Astrocyte (in vitro differentiated cells and primary cell): Measurements from ENCODE around the gene NAALADL2. TPM values are rescaled to one million over a fixed set of nuclear protein-coding genes. Genes with fewer than 3 reads are reported as not detected.
A peak's percentile ranks its signal among the peaks of the same experiment; 100 is the strongest.

Experiments used
- DNase-seq: peaks from one replicate; pipeline ENCODE4 v3.0.0-alpha.2; 2010; ENCODE audit warnings: low read depth
- FAIRE-seq: peaks from 2 replicates; lab custom pipeline; 2011; peaks lifted over from hg19 to GRCh38; lab: Jason Lieb, UNC
- H2AFZ ChIP-seq: 2 replicates; pipeline ENCODE4 v1.6.0; 2012; ENCODE audit warnings: low read depth, low read length, inconsistent platforms
- H3K27ac ChIP-seq: 2 replicates; pipeline ENCODE4 v1.5.1; 2011; ENCODE audit warnings: low read depth, low read length, inconsistent platforms
- H3K27me3 ChIP-seq: 2 replicates; pipeline ENCODE4 v1.6.0; 2011; ENCODE audit warnings: low read length, inconsistent platforms; ENCODE audit not compliant: insufficient read depth
- H3K36me3 ChIP-seq: 2 replicates; pipeline ENCODE4 v1.5.1; 2011; ENCODE audit warnings: low read length, inconsistent platforms; ENCODE audit not compliant: insufficient read depth
- H3K4me1 ChIP-seq: 2 replicates; pipeline ENCODE4 v1.5.1; 2011; ENCODE audit warnings: low read length, inconsistent platforms; ENCODE audit not compliant: insufficient read depth
- H3K4me2 ChIP-seq: 2 replicates; pipeline ENCODE4 v1.6.0; 2012; ENCODE audit warnings: low read length, inconsistent platforms
- H3K4me3 ChIP-seq: 2 replicates; pipeline ENCODE4 v1.5.1; 2011; ENCODE audit warnings: low read depth, mild to moderate bottlenecking, low read length, inconsistent platforms; ENCODE audit not compliant: insufficient read depth
- H3K79me2 ChIP-seq: 2 replicates; pipeline ENCODE4 v1.6.0; 2012; ENCODE audit warnings: mild to moderate bottlenecking, low read length, inconsistent platforms; ENCODE audit not compliant: insufficient read depth
- H3K9ac ChIP-seq: 2 replicates; pipeline ENCODE4 v1.6.0; 2012; ENCODE audit warnings: mild to moderate bottlenecking, low read length, inconsistent platforms
- H3K9me3 ChIP-seq: 2 replicates; pipeline ENCODE4 v1.5.1; 2012; ENCODE audit warnings: low read depth, mild to moderate bottlenecking, low read length, inconsistent platforms; ENCODE audit not compliant: insufficient read depth
- H4K20me1 ChIP-seq: 2 replicates; pipeline ENCODE4 v1.6.0; 2012; ENCODE audit warnings: low read length, inconsistent platforms; ENCODE audit not compliant: insufficient read depth
- H3K27ac Mint-ChIP-seq: one replicate; pipeline ENCODE4 v1.8.0; 2021; ENCODE audit warnings: mild to moderate bottlenecking, mixed read lengths; ENCODE audit not compliant: unreplicated experiment
- H3K27me3 Mint-ChIP-seq: one replicate; pipeline ENCODE4 v1.8.0; 2021; ENCODE audit warnings: low read depth, mixed read lengths; ENCODE audit not compliant: unreplicated experiment
- H3K36me3 Mint-ChIP-seq: one replicate; pipeline ENCODE4 v1.8.0; 2021; ENCODE audit warnings: low read depth, mixed read lengths; ENCODE audit not compliant: unreplicated experiment
- H3K4me1 Mint-ChIP-seq: one replicate; pipeline ENCODE4 v1.8.0; 2021; ENCODE audit warnings: low read depth, mixed read lengths; ENCODE audit not compliant: unreplicated experiment
- H3K4me3 Mint-ChIP-seq: one replicate; pipeline ENCODE4 v1.8.0; 2021; ENCODE audit warnings: mild to moderate bottlenecking, moderate library complexity, mixed read lengths; ENCODE audit not compliant: unreplicated experiment
- H3K9me3 Mint-ChIP-seq: one replicate; pipeline ENCODE4 v1.8.0; 2021; ENCODE audit warnings: mild to moderate bottlenecking, mixed read lengths; ENCODE audit not compliant: unreplicated experiment
- EZH2 ChIP-seq: IDR thresholded peaks from 2 replicates; pipeline ENCODE4 v1.6.1; 2012; ENCODE audit warnings: mild to moderate bottlenecking, low read length, inconsistent platforms; ENCODE audit not compliant: insufficient read depth
- total RNA-seq: library from RNA; stranded (reverse); gene quantifications from 2 replicates; pipeline ENCODE4 v1.2.1, GENCODE V29; 2021
- TF ChIP-seq, protein P1 (sequence below): IDR thresholded peaks from 2 replicates; pipeline ENCODE4 v1.5.1; 2011; ENCODE audit warnings: low read depth, mild to moderate bottlenecking, inconsistent platforms, low read length, moderate library complexity; ENCODE audit not compliant: insufficient read depth

NAALADL2 gene
- total RNA-seq, 1 donor from 2014 or later: 2.7 TPM

DNA sequence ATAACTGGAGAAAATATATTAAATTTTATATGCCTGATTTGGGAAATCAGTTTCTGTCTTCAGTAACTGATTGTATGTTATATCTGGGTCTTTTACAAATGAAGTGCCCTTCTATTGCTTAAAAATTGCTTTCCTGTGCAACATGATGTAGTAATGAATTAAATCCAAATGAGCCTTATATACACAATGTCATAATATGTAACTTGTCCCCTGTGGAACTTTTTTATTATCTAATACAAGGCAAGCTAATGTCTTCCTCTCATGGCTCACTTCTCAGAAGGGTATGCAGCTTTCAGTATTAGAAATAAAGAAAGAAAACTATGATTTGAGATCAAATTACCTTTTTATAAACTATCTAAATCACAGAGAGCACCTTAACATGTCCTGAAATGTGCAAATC lies 248.9 kb downstream of the NAALADL2 start:
- H3K9ac ChIP-seq: no peak overlapping the region
- H3K27ac Mint-ChIP-seq: no peak overlapping the region
- FAIRE-seq: no peak

GRCh38 chr3:175108613-175109151 lies 249.5 kb downstream of the NAALADL2 start:
- no peaks in the 10 kb centered on the region for H3K36me3 Mint-ChIP-seq
- Histone ChIP-seq H3K9me3 (no peaks in the 10 kb centered on the region), H3K4me1 (no peaks in the 10 kb centered on the region), H3K4me3 (no peak overlapping the region), H3K27ac (no peak overlapping the region), H3K27me3 (no peaks in the 10 kb centered on the region), H2AFZ (no peak overlapping the region), H3K36me3 (no peaks in the 10 kb centered on the region), H3K4me2 (no peak overlapping the region), H4K20me1 (no peaks in the 10 kb centered on the region), H3K9ac (no peak overlapping the region), H3K79me2 (no peaks in the 10 kb centered on the region)
- DNase-seq (no peak), FAIRE-seq (no peak)
- no peaks in the 10 kb centered on the region for H3K27me3 Mint-ChIP-seq
- no peaks in the 10 kb centered on the region for H3K9me3 Mint-ChIP-seq
- H3K4me3 Mint-ChIP-seq: no peak overlapping the region
- H3K4me1 Mint-ChIP-seq: no peaks in the 10 kb centered on the region
- no peak for TF ChIP-seq EZH2
- TF ChIP-seq, protein P1, sequence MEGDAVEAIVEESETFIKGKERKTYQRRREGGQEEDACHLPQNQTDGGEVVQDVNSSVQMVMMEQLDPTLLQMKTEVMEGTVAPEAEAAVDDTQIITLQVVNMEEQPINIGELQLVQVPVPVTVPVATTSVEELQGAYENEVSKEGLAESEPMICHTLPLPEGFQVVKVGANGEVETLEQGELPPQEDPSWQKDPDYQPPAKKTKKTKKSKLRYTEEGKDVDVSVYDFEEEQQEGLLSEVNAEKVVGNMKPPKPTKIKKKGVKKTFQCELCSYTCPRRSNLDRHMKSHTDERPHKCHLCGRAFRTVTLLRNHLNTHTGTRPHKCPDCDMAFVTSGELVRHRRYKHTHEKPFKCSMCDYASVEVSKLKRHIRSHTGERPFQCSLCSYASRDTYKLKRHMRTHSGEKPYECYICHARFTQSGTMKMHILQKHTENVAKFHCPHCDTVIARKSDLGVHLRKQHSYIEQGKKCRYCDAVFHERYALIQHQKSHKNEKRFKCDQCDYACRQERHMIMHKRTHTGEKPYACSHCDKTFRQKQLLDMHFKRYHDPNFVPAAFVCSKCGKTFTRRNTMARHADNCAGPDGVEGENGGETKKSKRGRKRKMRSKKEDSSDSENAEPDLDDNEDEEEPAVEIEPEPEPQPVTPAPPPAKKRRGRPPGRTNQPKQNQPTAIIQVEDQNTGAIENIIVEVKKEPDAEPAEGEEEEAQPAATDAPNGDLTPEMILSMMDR: no peak
- no peak overlapping the region for H3K27ac Mint-ChIP-seq

More for the DNA sequence above, 248.9 kb downstream of the NAALADL2 start:
- H3K9me3 ChIP-seq: no peaks in the 10 kb centered on the region
- Mint-ChIP-seq H3K4me1 (no peaks in the 10 kb centered on the region), H3K27me3 (no peaks in the 10 kb centered on the region), H3K9me3 (no peaks in the 10 kb centered on the region), H3K36me3 (no peaks in the 10 kb centered on the region), H3K4me3 (no peak overlapping the region)
- DNase-seq: no peak
- no peaks in the 10 kb centered on the region for H3K79me2 ChIP-seq
- no peaks in the 10 kb centered on the region for H3K27me3 ChIP-seq
- TF ChIP-seq, protein P1: no peak
- TF ChIP-seq EZH2: no peak
- no peak overlapping the region for H3K27ac ChIP-seq
- no peak overlapping the region for H2AFZ ChIP-seq
- no peaks in the 10 kb centered on the region for H4K20me1 ChIP-seq
- H3K36me3 ChIP-seq: no peaks in the 10 kb centered on the region
- H3K4me1 ChIP-seq: no peaks in the 10 kb centered on the region
- no peak overlapping the region for H3K4me3 ChIP-seq
- H3K4me2 ChIP-seq: no peak overlapping the region

GRCh38 chr3:175111036-175111435 lies 251.9 kb downstream of the NAALADL2 start:
- peak; percentile 28 for DNase-seq
- Histone ChIP-seq H3K4me1 (no peaks in the 10 kb centered on the region), H3K36me3 (no peaks in the 10 kb centered on the region), H3K4me3 (no peak overlapping the region), H3K79me2 (no peaks in the 10 kb centered on the region), H2AFZ (no peak overlapping the region), H3K27ac (no peak overlapping the region), H3K9me3 (no peaks in the 10 kb centered on the region), H3K9ac (no peak overlapping the region), H3K27me3 (no peaks in the 10 kb centered on the region), H4K20me1 (no peaks in the 10 kb centered on the region), H3K4me2 (no peak overlapping the region)
- no peak for FAIRE-seq
- Mint-ChIP-seq H3K27ac (no peak overlapping the region), H3K4me1 (no peaks in the 10 kb centered on the region), H3K27me3 (no peaks in the 10 kb centered on the region), H3K36me3 (no peaks in the 10 kb centered on the region), H3K4me3 (no peak overlapping the region), H3K9me3 (peaks cover 2% of the 10 kb centered on the region)
- TF ChIP-seq, protein P1: no peak
- TF ChIP-seq EZH2: no peak
